K562 (cell line): ENCODE data around the gene TCF15. TPM values are rescaled to one million over a fixed set of nuclear protein-coding genes. Genes with fewer than 3 reads are reported as not detected.

ENCODE experiments used
- PBX2 ChIP-seq, 2 experiments: IDR thresholded peaks in 1 of 2; conservative IDR thresholded peaks in 1 of 2; 2 replicates each; pipeline ENCODE4 v1.6.1; 2016; ENCODE audit warnings: low read depth in 2 of 2, mild to moderate bottlenecking in 1 of 2, missing compliant biosample characterization in 1 of 2, missing genetic modification characterization in 1 of 2, moderate library complexity in 1 of 2
- polyA plus RNA-seq, 8 experiments: library from polyadenylated mRNA; depleted of rRNA in 4 of 8; stranded (reverse) in 5 of 8; unstranded in 3 of 8; fragments of >200 nt; fragmentation: Nextera tagmentation in 2 of 8; fragmentation: Illumina TruSeq in 1 of 8; extraction: Ambion mirVana in 2 of 8; extraction: Trizol in 1 of 8; gene quantifications; 2 replicates each; pipeline versions ENCODE4 v1.2.1 to v1.2.3, GENCODE V29; 2011 to 2014; ENCODE audit warnings: inconsistent platforms in 1 of 8, missing spikeins in 1 of 8
- total RNA-seq, 7 experiments: library from RNA; depleted of rRNA in 6 of 7; stranded (reverse); fragments of >200 nt in 6 of 7; fragmentation: Illumina TruSeq in 2 of 7; extraction: Trizol in 2 of 7; gene quantifications; 2 replicates each; pipeline versions ENCODE4 v1.2.1 to v1.2.3, GENCODE V29; 2011 to 2021; ENCODE audit warnings: low replicate concordance in 1 of 7
- TF ChIP-seq, protein P1 (sequence below): IDR thresholded peaks from 3 replicates; pipeline ENCODE4 v1.6.1; 2011; ENCODE audit warnings: borderline replicate concordance, mild to moderate bottlenecking, moderate library complexity; ENCODE audit not compliant: insufficient read length; ENCODE audit errors: extremely low read depth

The TCF15 gene
- total and polyA plus RNA-seq, 9 of the 15 experiments (the other 6 are each of a cell fraction or from before 2014, with no cell fraction given): 0.04 to 5.0 (median 1.2) TPM

DNA sequence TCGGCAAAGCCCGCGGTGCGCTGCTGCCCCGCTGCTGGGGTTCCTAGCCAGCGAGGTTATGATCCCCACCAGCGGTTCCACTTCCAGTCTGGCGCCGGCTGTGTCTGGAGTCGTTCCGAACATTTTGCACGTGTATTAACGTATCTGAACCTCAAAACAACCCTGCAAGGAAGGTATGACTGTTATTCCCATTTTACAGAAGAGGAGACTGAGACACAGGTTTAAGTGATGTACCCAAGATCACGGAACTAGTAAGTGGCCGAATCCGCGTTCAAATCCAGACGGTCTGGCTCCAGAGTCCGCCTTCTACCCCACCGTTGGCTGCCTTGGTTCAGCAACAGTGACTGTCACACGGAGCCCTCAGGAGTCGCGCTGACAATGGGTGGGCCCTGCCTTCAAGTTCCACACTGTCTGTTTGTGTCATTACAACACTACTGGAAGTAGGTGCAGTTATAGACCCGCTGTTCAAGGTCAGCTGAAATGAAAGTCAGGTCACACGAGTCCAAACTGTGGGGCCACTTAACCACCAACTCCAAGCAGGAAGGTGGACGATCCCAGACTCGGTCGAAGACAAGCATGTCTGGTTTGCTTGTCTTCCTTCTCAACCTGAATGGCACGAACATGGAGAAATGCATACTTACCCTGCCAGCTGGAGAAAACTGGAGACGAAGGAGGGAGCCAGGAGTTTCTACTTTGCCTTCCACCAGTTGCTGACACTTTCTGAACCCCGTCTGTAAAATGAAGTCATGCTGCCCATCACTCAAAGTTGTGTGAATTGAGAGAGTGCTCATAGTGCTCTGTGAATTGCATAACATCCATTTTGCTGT is 43.7 kb upstream of the TCF15 start (continued):
- TF ChIP-seq, protein P1, sequence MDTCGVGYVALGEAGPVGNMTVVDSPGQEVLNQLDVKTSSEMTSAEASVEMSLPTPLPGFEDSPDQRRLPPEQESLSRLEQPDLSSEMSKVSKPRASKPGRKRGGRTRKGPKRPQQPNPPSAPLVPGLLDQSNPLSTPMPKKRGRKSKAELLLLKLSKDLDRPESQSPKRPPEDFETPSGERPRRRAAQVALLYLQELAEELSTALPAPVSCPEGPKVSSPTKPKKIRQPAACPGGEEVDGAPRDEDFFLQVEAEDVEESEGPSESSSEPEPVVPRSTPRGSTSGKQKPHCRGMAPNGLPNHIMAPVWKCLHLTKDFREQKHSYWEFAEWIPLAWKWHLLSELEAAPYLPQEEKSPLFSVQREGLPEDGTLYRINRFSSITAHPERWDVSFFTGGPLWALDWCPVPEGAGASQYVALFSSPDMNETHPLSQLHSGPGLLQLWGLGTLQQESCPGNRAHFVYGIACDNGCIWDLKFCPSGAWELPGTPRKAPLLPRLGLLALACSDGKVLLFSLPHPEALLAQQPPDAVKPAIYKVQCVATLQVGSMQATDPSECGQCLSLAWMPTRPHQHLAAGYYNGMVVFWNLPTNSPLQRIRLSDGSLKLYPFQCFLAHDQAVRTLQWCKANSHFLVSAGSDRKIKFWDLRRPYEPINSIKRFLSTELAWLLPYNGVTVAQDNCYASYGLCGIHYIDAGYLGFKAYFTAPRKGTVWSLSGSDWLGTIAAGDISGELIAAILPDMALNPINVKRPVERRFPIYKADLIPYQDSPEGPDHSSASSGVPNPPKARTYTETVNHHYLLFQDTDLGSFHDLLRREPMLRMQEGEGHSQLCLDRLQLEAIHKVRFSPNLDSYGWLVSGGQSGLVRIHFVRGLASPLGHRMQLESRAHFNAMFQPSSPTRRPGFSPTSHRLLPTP: no peak
- TF ChIP-seq PBX2 (CRISPR knock-in tag; IDR thresholded peaks at IDR 0.05; ENCODE audit: low read depth) (no peak), PBX2 (tag; conservative IDR thresholded peaks at IDR 0.05; ENCODE audit: low read depth) (peak; percentile 40; the same call in 1 of the 2 replicates)
